H1 (cell line): ENCODE data around the gene AKR1C2. TPM values are rescaled to one million over a fixed set of nuclear protein-coding genes. Genes with fewer than 3 reads are reported as not detected.
"Not testable (repeated sequence)": the region's sequence is repeated elsewhere in the genome, so short reads cannot be mapped to it uniquely, and the experiment has no call there.

Experiments
- CTCF ChIA-PET: fragments of 300-600 bp; sonication (Branson Sonifier 250); formaldehyde crosslinking; loops from one replicate; lab custom pipeline; 2021; ENCODE audit not compliant: partially characterized antibody; lab: Charles Lee
- POLR2A ChIA-PET: fragments of 300-600 bp; sonication (Branson Sonifier 250); formaldehyde crosslinking; loops from one replicate; lab custom pipeline; 2021; ENCODE audit warnings: inconsistent platforms; ENCODE audit not compliant: partially characterized antibody; lab: Charles Lee
- DNase-seq, 2 experiments: peaks; one replicate each; pipeline versions ENCODE4 v3.0.0 to v3.0.0-alpha.2; 2010 to 2022; ENCODE audit warnings: low spot score in 2 of 2, low read depth in 1 of 2, mixed read lengths in 1 of 2
- FAIRE-seq: peaks from 2 replicates; lab custom pipeline; 2011; peaks lifted over from hg19 to GRCh38; lab: Jason Lieb, UNC
- H2AFZ ChIP-seq: 2 replicates; pipeline ENCODE4 v1.8.1; 2012; ENCODE audit warnings: low read length, inconsistent platforms
- H2AK5ac ChIP-seq: 2 replicates; pipeline ENCODE4 v1.6.1; 2013; ENCODE audit warnings: low read depth, low read length
- H2BK120ac ChIP-seq: replicated peaks from 2 replicates; pipeline ENCODE3; 2013; ENCODE audit warnings: low read depth, low read length, inconsistent platforms
- H2BK12ac ChIP-seq: 2 replicates; pipeline ENCODE4 v1.6.1; 2013; ENCODE audit warnings: low read depth, low read length
- H2BK15ac ChIP-seq: 2 replicates; pipeline ENCODE4 v1.6.1; 2013; ENCODE audit warnings: low read length
- H2BK20ac ChIP-seq: 2 replicates; pipeline ENCODE4 v1.6.1; 2013; ENCODE audit warnings: low read length
- H2BK5ac ChIP-seq: 2 replicates; pipeline ENCODE4 v1.6.1; 2013; ENCODE audit warnings: low read depth, low read length
- H3K14ac ChIP-seq: 2 replicates; pipeline ENCODE4 v1.6.1; 2013; ENCODE audit warnings: inconsistent platforms; ENCODE audit not compliant: insufficient read length
- H3K18ac ChIP-seq: 2 replicates; pipeline ENCODE4 v1.6.1; 2013; ENCODE audit warnings: low read length; ENCODE audit errors: extremely low read depth
- H3K23ac ChIP-seq: 2 replicates; pipeline ENCODE4 v1.6.1; 2013; ENCODE audit warnings: inconsistent platforms; ENCODE audit not compliant: insufficient read length
- H3K23me2 ChIP-seq: 2 replicates; pipeline ENCODE4 v1.6.1; 2013; ENCODE audit warnings: low read depth, low read length
- H3K27ac ChIP-seq: 2 replicates; pipeline ENCODE4 v1.6.1; 2011; ENCODE audit warnings: low read depth, low read length, inconsistent platforms
- H3K27me3 ChIP-seq, 4 experiments: replicated peaks in 1 of 4; 1 replicate in 1 of 4; 2 replicates in 3 of 4; pipeline versions ENCODE4 v1.6.1 to v1.8.1; 2011 to 2013; ENCODE audit warnings: low read length in 3 of 4, mild to moderate bottlenecking in 3 of 4, inconsistent platforms in 2 of 4, mixed read lengths in 2 of 4, moderate library complexity in 1 of 4; ENCODE audit not compliant: control insufficient read depth in 3 of 4, insufficient read depth in 3 of 4; ENCODE audit errors: extremely low read depth in 1 of 4
- H3K36me3 ChIP-seq, 4 experiments: 2 replicates each; pipeline versions ENCODE4 v1.6.1 to v1.8.1; 2011 to 2013; ENCODE audit warnings: mild to moderate bottlenecking in 4 of 4, low read length in 3 of 4, moderate library complexity in 2 of 4, control low read depth in 1 of 4, inconsistent platforms in 1 of 4; ENCODE audit not compliant: insufficient read depth in 4 of 4, control insufficient read depth in 2 of 4
- H3K4ac ChIP-seq: replicated peaks from 2 replicates; pipeline ENCODE3; 2013; ENCODE audit warnings: low read length, low read depth, mixed read lengths, inconsistent platforms; ENCODE audit not compliant: insufficient read length
- H3K4me1 ChIP-seq, 4 experiments: replicated peaks in 1 of 4; 1 replicate in 1 of 4; 2 replicates in 3 of 4; pipeline versions ENCODE4 v1.6.1 to v1.8.1; 2011 to 2013; ENCODE audit warnings: low read length in 3 of 4, inconsistent platforms in 2 of 4, mixed read lengths in 1 of 4; ENCODE audit not compliant: insufficient read depth in 4 of 4, control insufficient read depth in 3 of 4
- H3K4me2 ChIP-seq, 2 experiments: 2 replicates each; pipeline versions ENCODE4 v1.6.1 to v1.8.1; 2011 to 2013; ENCODE audit warnings: low read depth in 2 of 2, low read length in 2 of 2, control low read depth in 1 of 2, inconsistent platforms in 1 of 2, mild to moderate bottlenecking in 1 of 2; ENCODE audit not compliant: insufficient read depth in 1 of 2
- H3K4me3 ChIP-seq, 4 experiments: fragments of 200-600, 300-600 bp in 1 of 4; sonication (generic), shearing (Covaris generic), sonication (Bioruptor Twin) in 1 of 4; 2 replicates each; pipeline versions ENCODE4 v1.5.1 to v1.8.1; 2011 to 2016; ENCODE audit warnings: low read length in 4 of 4, low read depth in 3 of 4, control low read depth in 2 of 4, inconsistent platforms in 2 of 4, mild to moderate bottlenecking in 2 of 4, mixed read lengths in 1 of 4, moderate library complexity in 1 of 4; ENCODE audit not compliant: insufficient read depth in 2 of 4; ENCODE audit errors: extremely low read depth in 1 of 4
- H3K56ac ChIP-seq: replicated peaks from 2 replicates; pipeline ENCODE3; 2013; ENCODE audit warnings: low read depth, mild to moderate bottlenecking, mixed read lengths, low read length, inconsistent platforms; ENCODE audit not compliant: insufficient read length
- H3K79me1 ChIP-seq: 2 replicates; pipeline ENCODE4 v1.6.1; 2013; ENCODE audit warnings: low read depth, low read length, control low read depth
- H3K79me2 ChIP-seq, 2 experiments: 2 replicates each; pipeline versions ENCODE4 v1.6.1 to v1.8.1; 2012 to 2013; ENCODE audit warnings: low read length in 2 of 2, mild to moderate bottlenecking in 2 of 2, inconsistent platforms in 1 of 2; ENCODE audit not compliant: insufficient read depth in 2 of 2, control insufficient read depth in 1 of 2
- H3K9ac ChIP-seq, 4 experiments: replicated peaks in 1 of 4; 1 replicate in 1 of 4; 2 replicates in 3 of 4; pipeline versions ENCODE4 v1.6.1 to v1.8.1; 2011 to 2013; ENCODE audit warnings: low read depth in 3 of 4, low read length in 3 of 4, control low read depth in 2 of 4, mild to moderate bottlenecking in 2 of 4, moderate library complexity in 2 of 4, inconsistent platforms in 1 of 4; ENCODE audit errors: extremely low read depth in 1 of 4
- H3K9me3 ChIP-seq, 2 experiments: 2 replicates each; pipeline versions ENCODE4 v1.6.1 to v1.8.1; 2012 to 2013; ENCODE audit warnings: mild to moderate bottlenecking in 2 of 2, moderate library complexity in 2 of 2, control low read depth in 1 of 2, inconsistent platforms in 1 of 2, low read depth in 1 of 2, low read length in 1 of 2, mixed read lengths in 1 of 2; ENCODE audit not compliant: insufficient read depth in 2 of 2
- H4K20me1 ChIP-seq, 2 experiments: replicated peaks in 1 of 2; 2 replicates each; pipeline versions ENCODE3 to v1.8.1; 2011 to 2013; ENCODE audit warnings: inconsistent platforms in 2 of 2, low read length in 2 of 2, mild to moderate bottlenecking in 1 of 2; ENCODE audit not compliant: insufficient read depth in 2 of 2, control insufficient read depth in 1 of 2
- H4K5ac ChIP-seq: 2 replicates; pipeline ENCODE4 v1.6.1; 2013; ENCODE audit warnings: low read length, low read depth, mixed read lengths, inconsistent platforms; ENCODE audit not compliant: insufficient read length
- H4K8ac ChIP-seq: 2 replicates; pipeline ENCODE4 v1.8.0; 2013; ENCODE audit warnings: mild to moderate bottlenecking, moderate library complexity, low read length, inconsistent platforms; ENCODE audit not compliant: insufficient read depth; ENCODE audit errors: extremely low read depth
- H4K91ac ChIP-seq: replicated peaks from 2 replicates; pipeline ENCODE3; 2013; ENCODE audit warnings: low read length, mixed read lengths, inconsistent platforms; ENCODE audit not compliant: insufficient read length
- WGBS, 2 experiments: shearing (Covaris generic) in 1 of 2; methylation state at CpG; one replicate each; pipeline versions ENCODE4 v1.1.6 to v1.1.7; 2013 to 2015; ENCODE audit warnings: low lambda C conversion rate in 2 of 2, mixed read lengths in 2 of 2, inconsistent platforms in 1 of 2, low coverage in 1 of 2, missing lambda C conversion rate in 1 of 2; ENCODE audit not compliant: insufficient replicate concordance in 2 of 2, insufficient coverage in 1 of 2, insufficient read length in 1 of 2; ENCODE audit errors: extremely low coverage in 1 of 2, missing lambda C conversion rate in 1 of 2; 5-methylcytosine and 5-hydroxymethylcytosine counted together
- polyA plus RNA-seq, 7 experiments: library from polyadenylated mRNA; depleted of rRNA in 3 of 7; stranded (reverse) in 5 of 7; unstranded in 2 of 7; fragments of >200 nt in 5 of 7; fragments of 200-250 nt in 2 of 7; gene quantifications; 1 replicate in 5 of 7; 2 replicates in 1 of 7; 4 replicates in 1 of 7; pipeline versions ENCODE4 v1.2.1 to v1.2.3, GENCODE V29; 2011 to 2013; ENCODE audit warnings: missing spikeins in 2 of 7, mixed read lengths in 2 of 7
- total RNA-seq: library from RNA; stranded (reverse); fragmentation: NEBNext Ultra II Directional; extraction: Animal tissue kit (Norgen Biotek cat#: 25700); gene quantifications from 2 replicates; pipeline ENCODE4 v1.2.1, GENCODE V29; 2021

The AKR1C2 gene
- total and polyA plus RNA-seq, 2 of the 8 experiments (the other 6 are each of a cell fraction or from before 2014, with no cell fraction given): 0.77 to 1.2 TPM

DNA sequence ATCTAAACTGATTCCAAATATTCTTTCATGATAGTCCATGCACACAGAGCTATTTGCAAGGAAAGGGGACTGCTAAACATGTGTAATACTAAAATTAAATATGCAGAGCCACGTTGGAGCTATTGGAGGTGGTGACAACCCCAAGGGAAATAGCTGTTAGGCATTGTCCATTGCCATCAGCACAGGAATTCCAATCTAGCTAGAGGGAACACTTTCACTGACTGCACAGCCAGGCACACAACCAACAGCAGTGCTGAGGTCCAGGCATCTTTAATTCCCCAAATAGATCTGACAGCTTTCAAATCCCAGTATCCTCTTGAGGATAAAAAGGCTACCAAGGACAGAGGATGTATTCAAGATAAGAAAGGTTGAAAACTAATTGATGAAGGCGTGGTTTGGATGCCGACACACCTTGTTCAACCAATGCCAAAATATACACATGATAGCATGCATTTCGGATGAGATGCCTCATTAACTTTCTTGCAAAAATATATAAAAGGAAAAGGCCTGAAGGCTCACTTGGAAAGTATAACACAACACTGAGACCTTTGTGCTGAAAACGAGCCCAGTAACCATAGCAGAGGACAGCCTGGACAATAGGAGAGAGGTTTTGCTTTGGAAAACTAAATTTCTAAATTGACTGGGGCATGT is 52.0 kb downstream of the AKR1C2 start:
- CTCF ChIA-PET: interaction anchor here (1.6 to 1.7 kb wide), 2 partner anchors 31 to 102 kb away, joined by 5 to 11 read pairs; no protein-coding TSS in a partner anchor
- FAIRE-seq, H2BK12ac ChIP-seq, H3K36me3 ChIP-seq, H3K56ac ChIP-seq, H3K27me3 ChIP-seq, H3K4ac ChIP-seq, H2AFZ ChIP-seq, H4K20me1 ChIP-seq, DNase-seq, H2BK5ac ChIP-seq, H3K9ac ChIP-seq, H3K4me3 ChIP-seq, H3K79me2 ChIP-seq, H3K23ac ChIP-seq, H3K14ac ChIP-seq, H3K27ac ChIP-seq, H2AK5ac ChIP-seq, H4K8ac ChIP-seq, H3K23me2 ChIP-seq, H2BK20ac ChIP-seq, H2BK15ac ChIP-seq, H3K9me3 ChIP-seq, H3K4me1 ChIP-seq, H3K18ac ChIP-seq, H4K91ac ChIP-seq, H2BK120ac ChIP-seq, H4K5ac ChIP-seq, POLR2A ChIA-PET, H3K79me1 ChIP-seq, H3K4me2 ChIP-seq: not testable (repeated sequence)
- 90% methylated on average over 3 of the region's 5 CpGs; no CpG with 5 or more reads in 1 of the 2 experiments for WGBS, 2 experiments
